Mammary epithelial cell (primary cell): ENCODE measurements around the gene MUC5AC.

Source experiments
- CTCF ChIP-seq, 2 donors: IDR thresholded peaks in 1 of 2; conservative IDR thresholded peaks in 1 of 2; 2 replicates each; pipeline ENCODE4 v1.5.1; 2011 to 2012; ENCODE audit warnings: inconsistent platforms in 2 of 2, low read length in 2 of 2, mild to moderate bottlenecking in 2 of 2, control low read depth in 1 of 2, low read depth in 1 of 2; ENCODE audit not compliant: insufficient read depth in 1 of 2; ENCODE audit errors: extremely low read depth in 1 of 2
- EZH2 ChIP-seq: IDR thresholded peaks from 2 replicates; pipeline ENCODE4 v1.6.1; 2012; ENCODE audit warnings: low read length, inconsistent platforms, borderline replicate concordance

DNA sequence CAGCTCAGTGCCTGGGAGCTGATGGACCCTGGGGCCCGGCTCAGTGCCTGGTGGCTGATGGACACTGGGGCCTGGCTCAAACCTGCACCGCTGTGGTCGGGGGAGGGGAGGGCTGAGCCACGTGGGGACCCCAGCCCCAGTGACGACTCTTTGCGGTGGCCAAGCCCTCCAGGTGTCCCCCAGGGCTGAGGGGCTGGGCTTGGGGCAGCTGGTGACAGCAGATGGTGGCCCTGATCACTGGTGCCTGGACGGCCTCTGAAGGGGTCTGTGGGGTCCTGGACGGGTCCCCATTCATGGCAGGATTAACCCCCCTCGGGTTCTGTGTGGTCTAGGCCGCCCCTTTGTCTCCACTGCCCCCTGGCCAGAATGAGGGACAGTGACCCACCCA is 61.7 kb downstream of the MUC5AC start:
- no peak for TF ChIP-seq CTCF (conservative IDR thresholded peaks at IDR 0.05 in 1 of 2, IDR thresholded peaks at IDR 0.05 in 1 of 2; ENCODE audit: extremely low read depth in 1 of 2, insufficient read depth in 1 of 2, low read depth in 1 of 2, low read length in 2 of 2)
- no peak for TF ChIP-seq EZH2
